ENCODE measurements around the gene PGAP1. TPM values are rescaled to one million over a fixed set of nuclear protein-coding genes. Genes with fewer than 3 reads are reported as not detected.

PGAP1 gene
- total and polyA plus RNA-seq, 2 donors from 2014 or later: 1.9 to 10.1 TPM

DNA sequence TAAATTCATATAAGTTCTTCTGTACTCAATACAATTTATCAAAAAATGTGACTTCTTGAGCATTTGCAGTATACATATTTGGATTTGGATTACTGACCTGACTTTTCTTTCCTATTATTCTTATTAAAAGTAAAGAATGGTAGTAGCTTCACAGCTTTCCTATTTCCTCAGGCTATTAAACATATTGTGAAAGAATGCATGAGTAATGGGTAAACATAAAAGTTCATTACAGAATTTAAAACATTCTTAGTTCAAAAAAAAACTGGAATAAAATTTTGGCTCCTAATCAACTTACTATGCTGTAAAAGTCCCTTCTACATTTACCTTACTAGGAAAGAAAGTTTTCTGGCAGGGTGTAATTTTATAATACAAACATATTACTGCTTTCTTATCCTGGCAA is 90.1 kb downstream of the PGAP1 start:
- no peaks in the 10 kb centered on the region for H3K9me3 ChIP-seq (ENCODE audit: control insufficient read depth in 2 of 3, insufficient read depth in 1 of 3, low read length in 3 of 3)
- no peak for FAIRE-seq
- no peaks in the 10 kb centered on the region for H3K27me3 ChIP-seq (ENCODE audit: control insufficient read depth, insufficient read depth, low read length)
- peaks cover 0 to 4% (median 2%) of the 10 kb centered on the region in 3 donors for H3K36me3 ChIP-seq (ENCODE audit: control insufficient read depth in 2 of 3, insufficient read depth in 3 of 3, low read length in 3 of 3)
- DNase-seq: no peak
- no peak overlapping the region for H3K27ac ChIP-seq (ENCODE audit: low read depth in 2 of 2, low read length in 2 of 2)
- intact Hi-C loops (cut with DNase I): no loop called here
- TF ChIP-seq, protein P1, sequence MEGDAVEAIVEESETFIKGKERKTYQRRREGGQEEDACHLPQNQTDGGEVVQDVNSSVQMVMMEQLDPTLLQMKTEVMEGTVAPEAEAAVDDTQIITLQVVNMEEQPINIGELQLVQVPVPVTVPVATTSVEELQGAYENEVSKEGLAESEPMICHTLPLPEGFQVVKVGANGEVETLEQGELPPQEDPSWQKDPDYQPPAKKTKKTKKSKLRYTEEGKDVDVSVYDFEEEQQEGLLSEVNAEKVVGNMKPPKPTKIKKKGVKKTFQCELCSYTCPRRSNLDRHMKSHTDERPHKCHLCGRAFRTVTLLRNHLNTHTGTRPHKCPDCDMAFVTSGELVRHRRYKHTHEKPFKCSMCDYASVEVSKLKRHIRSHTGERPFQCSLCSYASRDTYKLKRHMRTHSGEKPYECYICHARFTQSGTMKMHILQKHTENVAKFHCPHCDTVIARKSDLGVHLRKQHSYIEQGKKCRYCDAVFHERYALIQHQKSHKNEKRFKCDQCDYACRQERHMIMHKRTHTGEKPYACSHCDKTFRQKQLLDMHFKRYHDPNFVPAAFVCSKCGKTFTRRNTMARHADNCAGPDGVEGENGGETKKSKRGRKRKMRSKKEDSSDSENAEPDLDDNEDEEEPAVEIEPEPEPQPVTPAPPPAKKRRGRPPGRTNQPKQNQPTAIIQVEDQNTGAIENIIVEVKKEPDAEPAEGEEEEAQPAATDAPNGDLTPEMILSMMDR (IDR thresholded peaks at IDR 0.05; ENCODE audit: borderline replicate concordance, extremely low read depth, insufficient read depth): no peak
- no peak overlapping the region for H3K9ac ChIP-seq (ENCODE audit: low read length in 3 of 3)
- no peak overlapping the region for H3K4me3 ChIP-seq (ENCODE audit: low read length in 3 of 3)
- H3K4me1 ChIP-seq (ENCODE audit: control insufficient read depth in 2 of 3, insufficient read depth in 2 of 3, low read depth in 1 of 3, low read length in 3 of 3): no peaks in the 10 kb centered on the region

GRCh38 chr2:196830701-196831100 is 95.8 kb downstream of the PGAP1 start:
- no peak overlapping the region for H3K4me3 ChIP-seq (ENCODE audit: low read length in 3 of 3)
- H3K27me3 ChIP-seq (ENCODE audit: control insufficient read depth, insufficient read depth, low read length): no peaks in the 10 kb centered on the region
- TF ChIP-seq, protein P1 (IDR thresholded peaks at IDR 0.05; ENCODE audit: borderline replicate concordance, extremely low read depth, insufficient read depth): no peak
- H3K4me1 ChIP-seq (ENCODE audit: control insufficient read depth in 2 of 3, insufficient read depth in 2 of 3, low read depth in 1 of 3, low read length in 3 of 3): no peaks in the 10 kb centered on the region
- H3K36me3 ChIP-seq (ENCODE audit: control insufficient read depth in 2 of 3, insufficient read depth in 3 of 3, low read length in 3 of 3): no peaks in the 10 kb centered on the region
- intact Hi-C loops (cut with DNase I): no loop called here
- no peak overlapping the region for H3K9ac ChIP-seq (ENCODE audit: low read length in 3 of 3)
- no peaks in the 10 kb centered on the region for H3K9me3 ChIP-seq (ENCODE audit: control insufficient read depth in 2 of 3, insufficient read depth in 1 of 3, low read length in 3 of 3)
- no peak overlapping the region for H3K27ac ChIP-seq (ENCODE audit: low read depth in 2 of 2, low read length in 2 of 2)
- DNase-seq (no peak), FAIRE-seq (no peak)

DNA sequence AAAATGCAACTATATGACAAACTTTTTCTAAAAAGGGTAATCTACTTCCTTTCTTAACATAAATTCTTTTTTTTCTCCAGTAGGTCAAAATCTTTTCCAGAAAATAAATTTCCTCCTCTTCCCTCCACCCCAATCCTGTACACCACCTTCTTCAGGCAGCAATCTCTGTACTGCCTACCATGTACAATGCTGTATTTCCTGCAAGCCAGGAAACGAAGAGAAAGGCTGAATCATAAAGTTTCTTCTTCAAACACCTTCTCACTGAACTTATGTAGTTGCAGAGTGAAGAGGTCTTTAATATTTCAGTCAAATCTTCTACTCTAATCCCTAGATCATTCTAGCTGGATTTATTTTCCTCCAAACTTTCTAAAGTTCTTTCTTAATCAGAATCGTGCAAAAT is 99.2 kb downstream of the PGAP1 start:
- TF ChIP-seq, protein P1 (IDR thresholded peaks at IDR 0.05; ENCODE audit: borderline replicate concordance, extremely low read depth, insufficient read depth): no peak
- DNase-seq: no peak
- H3K27me3 ChIP-seq (ENCODE audit: control insufficient read depth, insufficient read depth, low read length): no peaks in the 10 kb centered on the region
- no peaks in the 10 kb centered on the region for H3K9me3 ChIP-seq (ENCODE audit: control insufficient read depth in 2 of 3, insufficient read depth in 1 of 3, low read length in 3 of 3)
- FAIRE-seq: no peak
- intact Hi-C loops (cut with DNase I): no loop called here
- H3K4me3 ChIP-seq (ENCODE audit: low read length in 3 of 3): no peak overlapping the region
- no peak overlapping the region for H3K9ac ChIP-seq (ENCODE audit: low read length in 3 of 3)
- no peaks in the 10 kb centered on the region for H3K4me1 ChIP-seq (ENCODE audit: control insufficient read depth in 2 of 3, insufficient read depth in 2 of 3, low read depth in 1 of 3, low read length in 3 of 3)
- H3K27ac ChIP-seq (ENCODE audit: low read depth in 2 of 2, low read length in 2 of 2): no peak overlapping the region
- H3K36me3 ChIP-seq (ENCODE audit: control insufficient read depth in 2 of 3, insufficient read depth in 3 of 3, low read length in 3 of 3): no peaks in the 10 kb centered on the region

All from kidney (tissue), 14 donors.